CD4-positive, alpha-beta T cell treated with Interleukin-12 subunit alpha and Interleukin-12 subunit beta, for 1 hour (primary cell): Measurements from ENCODE around the gene WRAP53.

Experiments
- DNase-seq: peaks from one replicate; pipeline ENCODE4 v3.0.0-alpha.2; 2020

Gene WRAP53

GRCh38 chr17:7684851-7685532 lies 3.3 kb upstream of the WRAP53 start:
- DNase-seq = peak; percentile 28

- DNase-seq = peak; percentile 90
Observed at GRCh38 chr17:7685533-7686221, 2.6 kb upstream of the WRAP53 start.

GRCh38 chr17:7686222-7687071 lies 1.8 kb upstream of the WRAP53 start:
- peak; percentile 83 for DNase-seq

- peak; percentile 91 for DNase-seq
Observed at GRCh38 chr17:7687072-7687907, 987 bp upstream of the WRAP53 start, which contains the start of gene TP53. Gene TP53 (minus strand): TSS chr17:7687490. CDS start chr17:7676594, 10,896 bp downstream.

GRCh38 chr17:7688808-7689316 lies 585 bp downstream of the WRAP53 start:
- DNase-seq = no peak

- DNase-seq = no peak
Observed at GRCh38 chr17:7695586-7695985, 7.3 kb downstream of the WRAP53 start.

- no peak for DNase-seq
Observed at GRCh38 chr17:7697828-7698588, 9.7 kb downstream of the WRAP53 start.

- no peak for DNase-seq
Observed at GRCh38 chr17:7700510-7700909, 12.2 kb downstream of the WRAP53 start.

- no peak for DNase-seq
Observed at GRCh38 chr17:7701681-7702080, 13.4 kb downstream of the WRAP53 start.

GRCh38 chr17:7702776-7703175 lies 14.5 kb downstream of the WRAP53 start:
- DNase-seq = no peak

- no peak for DNase-seq
Observed at GRCh38 chr17:7703584-7704479, 15.6 kb downstream of the WRAP53 start.

- no peak for DNase-seq
Observed at GRCh38 chr17:7704601-7705268, 16.5 kb downstream of the WRAP53 start, which contains the start of gene EFNB3. Gene EFNB3 (plus strand): TSS chr17:7705202. CDS start chr17:7705599, 397 bp downstream.

GRCh38 chr17:7705269-7706255 lies 17.3 kb downstream of the WRAP53 start:
- DNase-seq = no peak

GRCh38 chr17:7706631-7707354 lies 18.5 kb downstream of the WRAP53 start:
- no peak for DNase-seq

GRCh38 chr17:7707446-7707845 lies 19.2 kb downstream of the WRAP53 start:
- DNase-seq = no peak

- no peak for DNase-seq
Observed at GRCh38 chr17:7707858-7708750, 19.8 kb downstream of the WRAP53 start.

GRCh38 chr17:7709031-7709430 lies 20.8 kb downstream of the WRAP53 start:
- no peak for DNase-seq
